Liver (tissue), 9 donors: ENCODE measurements around the gene MCM9. TPM values are rescaled to one million over a fixed set of nuclear protein-coding genes. Genes with fewer than 3 reads are reported as not detected.

Source experiments
- DNase-seq: peaks from one replicate; pipeline ENCODE4 v3.0.0-alpha.2; 2017; ENCODE audit warnings: low spot score
- H3K27ac ChIP-seq, 2 donors: one replicate each; pipeline ENCODE4 v1.7.0; 2013; ENCODE audit warnings: inconsistent platforms in 2 of 2, low read length in 2 of 2, control low read depth in 1 of 2, low read depth in 1 of 2, mild to moderate bottlenecking in 1 of 2
- H3K27me3 ChIP-seq, 4 donors: one replicate each; pipeline versions ENCODE4 v1.6.1 to v1.7.0; 2013; ENCODE audit warnings: low read length in 3 of 4, inconsistent platforms in 1 of 4, mild to moderate bottlenecking in 1 of 4, moderate library complexity in 1 of 4; ENCODE audit not compliant: control insufficient read depth in 4 of 4, insufficient read depth in 4 of 4
- H3K36me3 ChIP-seq, 4 donors: one replicate each; pipeline versions ENCODE4 v1.6.1 to v1.7.0; 2013; ENCODE audit warnings: low read length in 3 of 4, mild to moderate bottlenecking in 3 of 4, low read depth in 1 of 4, moderate library complexity in 1 of 4; ENCODE audit not compliant: control insufficient read depth in 4 of 4, insufficient read depth in 3 of 4
- H3K4me1 ChIP-seq, 4 donors: one replicate each; pipeline versions ENCODE4 v1.6.1 to v1.7.0; 2013; ENCODE audit warnings: low read length in 3 of 4, mild to moderate bottlenecking in 3 of 4, moderate library complexity in 1 of 4; ENCODE audit not compliant: control insufficient read depth in 4 of 4, insufficient read depth in 4 of 4
- H3K4me3 ChIP-seq, 3 donors: one replicate each; pipeline versions ENCODE4 v1.6.1 to v1.7.0; 2013; ENCODE audit warnings: low read length in 3 of 3, control low read depth in 1 of 3, low read depth in 1 of 3, mild to moderate bottlenecking in 1 of 3
- H3K9ac ChIP-seq, 2 donors: one replicate each; pipeline ENCODE4 v1.7.0; 2013; ENCODE audit warnings: low read length in 2 of 2, mild to moderate bottlenecking in 2 of 2, moderate library complexity in 2 of 2, control low read depth in 1 of 2, low read depth in 1 of 2
- H3K9me3 ChIP-seq, 4 donors: one replicate each; pipeline versions ENCODE4 v1.6.1 to v1.7.0; 2013; ENCODE audit warnings: low read length in 3 of 4; ENCODE audit not compliant: control insufficient read depth in 4 of 4
- ATF3 ChIP-seq: IDR thresholded peaks from 2 replicates; pipeline ENCODE4 v1.6.1; 2016; ENCODE audit warnings: antibody characterized with exemption
- CTCF ChIP-seq: fragments of 150-350 bp; IDR thresholded peaks from 2 replicates; pipeline ENCODE4 v1.5.1; 2017; ENCODE audit warnings: improper control_type of control experiment, low read depth, low read length; ENCODE audit not compliant: missing input control
- EGR1 ChIP-seq, 2 donors: IDR thresholded peaks; 2 replicates each; pipeline ENCODE4 v1.6.1; 2016 to 2018; ENCODE audit warnings: antibody characterized with exemption in 2 of 2, low read depth in 2 of 2
- FOXA1 ChIP-seq: IDR thresholded peaks from 2 replicates; pipeline ENCODE4 v1.6.1; 2016; ENCODE audit warnings: antibody characterized with exemption
- FOXA2 ChIP-seq: IDR thresholded peaks from 2 replicates; pipeline ENCODE4 v1.6.1; 2016; ENCODE audit warnings: antibody characterized with exemption
- HNF4A ChIP-seq, 2 donors: conservative IDR thresholded peaks; 2 replicates each; pipeline ENCODE4 v1.6.1; 2016; ENCODE audit warnings: antibody characterized with exemption in 2 of 2, mild to moderate bottlenecking in 2 of 2
- JUND ChIP-seq, 2 donors: IDR thresholded peaks; 2 replicates each; pipeline ENCODE4 v1.6.1; 2016; ENCODE audit warnings: antibody characterized with exemption in 2 of 2
- MAX ChIP-seq: IDR thresholded peaks from 2 replicates; pipeline ENCODE4 v1.6.1; 2016; ENCODE audit warnings: antibody characterized with exemption
- RAD21 ChIP-seq, 2 donors: IDR thresholded peaks; 2 replicates each; pipeline ENCODE4 v1.6.1; 2016; ENCODE audit warnings: antibody characterized with exemption in 2 of 2, mild to moderate bottlenecking in 2 of 2
- REST ChIP-seq: IDR thresholded peaks from 2 replicates; pipeline ENCODE4 v1.6.1; 2016; ENCODE audit warnings: antibody characterized with exemption, mild to moderate bottlenecking
- RXRA ChIP-seq, 2 donors: IDR thresholded peaks; 2 replicates each; pipeline ENCODE4 v1.6.1; 2017 to 2018; ENCODE audit warnings: antibody characterized with exemption in 2 of 2, mild to moderate bottlenecking in 1 of 2
- TAF1 ChIP-seq: conservative IDR thresholded peaks from 2 replicates; pipeline ENCODE4 v1.6.1; 2016; ENCODE audit warnings: antibody characterized with exemption, mild to moderate bottlenecking
- YY1 ChIP-seq: IDR thresholded peaks from 2 replicates; pipeline ENCODE4 v1.6.1; 2016; ENCODE audit warnings: antibody characterized with exemption, mild to moderate bottlenecking
- ZBTB33 ChIP-seq: IDR thresholded peaks from 2 replicates; pipeline ENCODE4 v1.6.1; 2016; ENCODE audit warnings: antibody characterized with exemption
- WGBS: extraction: QIAGEN DNeasy Blood & Tissue Kit; methylation state at CpG from one replicate; pipeline ENCODE4 v1.1.7; 2013; 5-methylcytosine and 5-hydroxymethylcytosine counted together
- polyA plus RNA-seq, 2 donors: library from polyadenylated mRNA; stranded (reverse) in 1 of 2; unstranded in 1 of 2; fragments of 200-250 nt in 1 of 2; fragments of >200 nt in 1 of 2; fragmentation: Nextera tagmentation in 1 of 2; extraction: Ambion mirVana in 1 of 2; gene quantifications; one replicate each; pipeline versions ENCODE4 v1.2.1 to v1.2.3, GENCODE V29; 2013 to 2015
- total RNA-seq, 2 donors: library from RNA; depleted of rRNA; stranded (reverse); fragments of >200 nt; gene quantifications; one replicate each; pipeline ENCODE4 v1.2.3, GENCODE V29; 2014
- donor health status: healthy.
- donor health status: healthy.
- donor health status: healthy.
- donor health status: healthy.
- donor health status: healthy.

The MCM9 gene
- total and polyA plus RNA-seq, 4 donors: 3.6 to 17.4 (median 8.7) TPM

- no peak for TF ChIP-seq CTCF
- no peak for TF ChIP-seq HNF4A (conservative IDR thresholded peaks at IDR 0.05)
- TF ChIP-seq ZBTB33: no peak
- no peak for TF ChIP-seq TAF1
- TF ChIP-seq JUND (IDR thresholded peaks at IDR 0.05): no peak
- no peak for TF ChIP-seq EGR1 (IDR thresholded peaks at IDR 0.05; ENCODE audit: low read depth in 2 of 2)
- no peak for TF ChIP-seq MAX
- TF ChIP-seq RAD21 (IDR thresholded peaks at IDR 0.05): no peak
- no peak for TF ChIP-seq FOXA1
- no peak for TF ChIP-seq YY1
- no peak for TF ChIP-seq ATF3
- no peak for TF ChIP-seq REST
- no peak for TF ChIP-seq FOXA2
- Histone ChIP-seq H3K27me3 (no peaks in the 10 kb centered on the region), H3K4me1 (no peaks in the 10 kb centered on the region), H3K9ac (no peak overlapping the region), H3K36me3 (no peaks in the 10 kb centered on the region), H3K4me3 (no peak overlapping the region), H3K27ac (no peak overlapping the region), H3K9me3 (no peaks in the 10 kb centered on the region)
- 77% methylated on average over 2 of the region's 2 CpGs for WGBS
- DNase-seq: no peak
These were observed 30.9 kb upstream of the MCM9 start for GRCh38 chr6:118965843-118966370.

GRCh38 chr6:118965371-118965770 lies 30.4 kb upstream of the MCM9 start:
- DNase-seq: no peak
- Histone ChIP-seq H3K27ac (no peak overlapping the region), H3K36me3 (no peaks in the 10 kb centered on the region), H3K9me3 (no peaks in the 10 kb centered on the region), H3K4me1 (no peaks in the 10 kb centered on the region), H3K9ac (no peak overlapping the region), H3K4me3 (no peak overlapping the region), H3K27me3 (no peaks in the 10 kb centered on the region)
- WGBS: 61% methylated on average over 3 of the region's 3 CpGs
- TF ChIP-seq YY1 (peak; percentile 48), ZBTB33 (peak; percentile 38), REST (no peak), RXRA (IDR thresholded peaks at IDR 0.05) (peak in 1 of 2 donors; percentile 26), CTCF (no peak), TAF1 (no peak), FOXA1 (peak; percentile 62), FOXA2 (peak; percentile 82), JUND (IDR thresholded peaks at IDR 0.05) (peak in 1 of 2 donors; percentile 40)
